NK-92 (cell line): ENCODE results near the gene SLC25A26.
"Not testable (repeated sequence)": the region's sequence is repeated elsewhere in the genome, so short reads cannot be mapped to it uniquely, and the experiment has no call there.

ENCODE experiments used
- DNase-seq: peaks from one replicate; lab custom pipeline; 2025; ENCODE audit not compliant: unreplicated experiment; lab: John Stamatoyannopoulos, UW

The SLC25A26 gene

DNA sequence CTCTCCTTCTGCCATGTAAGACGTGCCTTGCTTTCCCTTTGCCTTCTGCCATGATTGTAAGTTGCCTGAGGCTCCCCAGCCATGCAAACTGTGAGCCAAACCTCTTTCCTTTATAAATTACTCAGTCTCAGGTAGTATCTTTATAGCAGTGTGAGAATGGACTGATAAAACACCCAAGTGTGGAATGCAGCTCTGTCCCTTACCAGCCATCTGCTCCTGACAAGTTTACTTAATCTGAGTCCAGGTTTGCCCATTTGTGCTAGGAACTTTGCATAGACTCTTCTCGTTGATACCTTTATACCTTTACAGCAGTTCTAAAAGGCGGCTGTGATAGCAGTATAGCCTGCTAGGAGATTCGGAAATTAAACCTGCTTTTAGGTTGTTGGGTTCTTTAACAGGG lies 48.1 kb downstream of the SLC25A26 start:
- DNase-seq, result no peak

DNA sequence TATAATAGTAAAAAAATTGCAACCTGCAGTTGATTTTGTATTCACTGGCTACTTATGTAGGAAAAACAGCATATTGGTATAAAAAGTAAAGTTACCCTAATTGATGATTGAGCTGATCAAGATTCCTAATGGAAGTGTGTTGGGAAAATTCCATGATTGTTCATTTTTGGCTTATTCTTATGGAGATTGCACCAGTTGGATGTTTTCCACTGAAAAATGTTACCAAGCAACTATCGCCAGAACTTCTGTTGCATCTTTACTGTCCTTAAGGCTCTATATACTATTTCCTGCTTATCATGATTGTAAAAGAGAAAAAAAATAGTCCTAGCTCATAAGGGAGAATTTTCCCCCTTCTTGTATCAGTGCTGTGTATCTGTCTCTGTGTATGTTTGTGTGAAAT lies 48.6 kb downstream of the SLC25A26 start:
- DNase-seq, result no peak

DNA sequence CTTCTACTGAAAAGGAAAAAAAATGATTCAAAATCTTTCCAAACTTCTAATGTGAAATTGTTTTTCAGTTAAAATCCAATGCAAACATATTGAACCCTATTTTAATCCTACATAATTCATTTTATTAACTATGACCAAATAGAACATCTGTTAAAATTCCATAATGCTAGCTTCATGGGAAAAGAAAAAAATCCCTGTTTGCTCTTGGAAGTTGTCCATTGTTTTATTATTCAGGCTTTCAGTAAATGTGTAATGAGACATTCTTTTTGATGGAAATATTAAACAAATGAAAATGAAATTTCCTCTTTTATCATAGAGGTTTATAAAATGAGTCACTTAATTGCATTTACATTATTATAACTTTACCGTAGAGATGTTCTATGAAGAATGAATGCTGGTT lies 49.5 kb downstream of the SLC25A26 start:
- DNase-seq, result no peak

DNA sequence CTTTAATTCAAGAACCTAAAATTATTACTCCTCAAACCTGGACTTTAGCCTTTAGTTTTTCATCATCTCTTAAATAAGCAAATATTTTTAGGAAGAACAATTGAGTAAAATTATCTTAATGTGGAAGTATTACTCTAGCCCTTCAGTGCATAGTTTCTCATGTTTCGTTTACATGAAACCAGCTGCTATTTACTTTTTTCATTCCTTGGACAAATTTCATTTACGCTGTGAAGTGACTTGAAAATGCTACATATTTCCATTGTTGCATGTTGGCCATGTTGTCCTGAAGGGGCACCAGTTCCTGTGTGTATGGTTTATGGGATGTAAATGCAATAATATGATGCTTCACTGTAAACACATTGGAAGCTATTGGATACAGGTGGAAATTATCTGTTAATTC lies 49.9 kb downstream of the SLC25A26 start:
- no peak for DNase-seq

DNA sequence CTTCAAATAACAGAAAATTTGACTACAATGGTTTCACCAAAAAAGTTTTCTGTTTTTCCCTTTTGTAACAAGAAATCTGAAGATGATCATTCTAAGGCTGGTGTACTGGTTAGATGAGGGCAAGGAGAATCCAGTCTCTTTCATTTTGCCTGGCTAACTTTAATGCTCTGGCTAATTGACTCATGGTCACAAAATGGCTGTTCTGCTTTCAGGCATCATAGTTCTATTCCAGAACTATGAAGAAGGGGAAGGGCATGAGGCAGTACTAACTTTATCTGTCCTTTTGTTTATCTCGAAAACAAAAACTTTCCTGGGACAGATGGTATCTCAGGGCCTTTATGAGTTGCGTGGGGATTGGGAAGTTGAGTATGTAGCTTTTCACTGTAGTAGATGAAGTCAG lies 50.4 kb downstream of the SLC25A26 start:
- DNase-seq, result no peak

DNA sequence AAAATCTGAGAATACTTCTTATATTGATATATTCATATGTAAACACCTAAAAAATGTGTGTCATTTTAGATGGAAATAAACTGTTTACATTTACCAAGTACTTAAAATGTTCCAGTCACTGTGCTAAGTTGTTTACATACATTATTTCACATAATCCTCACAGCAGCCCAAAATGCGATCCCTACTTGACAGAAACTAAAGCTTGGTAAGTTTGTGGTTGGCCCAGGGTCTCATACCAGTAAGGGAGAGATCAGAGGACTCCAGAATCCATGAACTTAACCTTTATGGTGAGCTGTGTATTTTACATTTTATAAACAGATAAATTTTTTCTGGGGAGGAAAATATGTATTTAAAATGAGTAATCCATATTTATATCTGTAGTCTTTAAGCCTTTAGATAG lies 51.2 kb downstream of the SLC25A26 start:
- DNase-seq, result no peak

DNA sequence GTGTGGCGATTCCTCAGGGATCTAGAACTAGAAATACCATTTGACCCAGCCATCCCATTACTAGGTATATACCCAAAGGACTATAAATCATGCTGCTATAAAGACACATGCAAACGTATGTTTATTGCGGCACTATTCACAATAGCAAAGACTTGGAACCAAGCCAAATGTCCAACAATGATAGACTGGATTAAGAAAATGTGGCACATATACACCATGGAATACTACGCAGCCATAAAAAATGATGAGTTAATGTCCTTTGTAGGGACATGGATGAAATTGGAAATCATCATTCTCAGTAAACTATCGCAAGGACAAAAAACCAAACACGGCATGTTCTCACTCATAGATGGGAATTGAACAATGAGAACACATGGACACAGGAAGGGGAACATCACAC lies 54.0 kb downstream of the SLC25A26 start:
- not testable (repeated sequence) for DNase-seq

DNA sequence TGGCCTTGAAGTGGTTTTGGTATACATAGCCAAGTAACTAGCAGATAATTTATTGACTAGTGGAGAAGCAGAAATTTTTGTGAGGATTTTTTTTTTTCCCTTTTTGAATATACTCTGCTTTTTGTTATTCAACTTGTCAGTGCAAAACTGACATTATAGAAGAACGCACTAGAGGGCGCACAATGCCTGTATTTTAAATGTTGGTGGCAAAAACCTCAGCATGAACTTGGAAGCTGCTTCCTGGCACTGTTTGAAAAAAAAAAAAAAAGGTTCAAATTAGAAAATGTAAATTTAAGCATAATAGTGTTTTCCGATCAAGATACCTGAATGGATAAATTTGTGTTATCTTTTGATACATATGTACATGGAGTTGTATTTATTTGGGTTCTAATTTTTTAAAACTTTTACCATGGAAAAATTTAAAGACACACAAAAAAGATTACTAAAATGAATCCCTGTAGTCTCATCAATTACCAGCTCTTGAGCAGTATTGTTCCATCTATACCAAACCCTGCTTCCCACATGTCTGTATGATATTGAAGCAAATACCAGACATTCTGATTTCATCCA lies 56.0 kb downstream of the SLC25A26 start:
- no peak for DNase-seq

DNA sequence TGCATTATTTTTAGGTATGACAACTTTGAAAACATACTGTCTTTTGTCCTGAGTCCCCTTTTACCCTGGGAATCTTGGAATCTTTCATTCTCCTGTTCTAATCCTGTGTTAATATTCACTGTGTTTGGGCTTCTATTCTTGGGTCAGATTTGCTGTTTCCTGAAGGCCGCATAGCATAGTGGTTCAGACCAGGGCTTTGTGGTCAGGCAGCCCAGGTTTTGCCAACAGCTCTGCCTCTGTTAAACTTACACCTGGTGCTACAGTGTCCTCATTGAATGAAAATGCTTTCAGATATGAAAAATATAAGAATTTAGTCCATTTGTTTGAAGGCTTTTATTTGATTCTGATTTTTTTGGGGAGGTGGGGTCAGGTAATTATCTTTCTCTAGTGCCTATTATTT lies 58.4 kb downstream of the SLC25A26 start:
- no peak for DNase-seq

DNA sequence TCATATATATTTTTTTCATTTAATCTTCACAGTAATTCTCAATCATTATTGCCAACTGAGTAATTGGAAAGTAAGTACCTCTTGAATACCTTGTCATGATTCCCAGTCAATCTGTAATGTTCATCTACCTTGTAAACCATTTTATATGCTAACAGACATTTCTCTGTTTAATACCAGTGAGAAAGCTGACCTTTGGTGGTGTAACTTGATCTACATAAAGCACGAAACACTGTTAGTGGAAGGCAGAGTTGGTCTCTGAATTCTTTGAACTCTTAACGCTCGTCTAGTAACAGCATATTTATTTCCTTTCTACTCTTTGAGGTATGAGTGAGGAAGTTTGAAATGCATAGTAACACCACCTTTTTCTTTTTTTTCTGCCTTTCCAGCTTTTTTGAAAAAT lies 59.5 kb downstream of the SLC25A26 start:
- DNase-seq, result no peak

DNA sequence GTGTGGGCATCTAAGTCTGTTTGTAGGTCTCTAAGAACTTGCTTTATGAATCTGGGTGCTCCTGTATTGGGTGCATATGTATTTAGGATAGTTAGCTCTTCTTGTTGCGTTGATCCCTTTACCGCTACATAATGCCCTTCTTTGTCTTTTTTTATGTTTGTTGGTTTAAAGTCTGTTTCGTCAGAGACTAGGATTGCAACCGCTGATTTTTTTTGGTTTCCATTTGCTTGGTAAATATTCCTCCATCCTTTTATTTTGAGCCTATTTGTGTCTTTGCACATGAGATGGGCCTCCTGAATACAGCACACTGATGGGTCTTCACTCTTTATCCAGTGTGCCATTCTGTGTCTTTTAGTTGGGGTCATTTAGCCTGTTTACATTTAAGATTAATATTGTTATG lies 71.1 kb downstream of the SLC25A26 start:
- not testable (repeated sequence) for DNase-seq

DNA sequence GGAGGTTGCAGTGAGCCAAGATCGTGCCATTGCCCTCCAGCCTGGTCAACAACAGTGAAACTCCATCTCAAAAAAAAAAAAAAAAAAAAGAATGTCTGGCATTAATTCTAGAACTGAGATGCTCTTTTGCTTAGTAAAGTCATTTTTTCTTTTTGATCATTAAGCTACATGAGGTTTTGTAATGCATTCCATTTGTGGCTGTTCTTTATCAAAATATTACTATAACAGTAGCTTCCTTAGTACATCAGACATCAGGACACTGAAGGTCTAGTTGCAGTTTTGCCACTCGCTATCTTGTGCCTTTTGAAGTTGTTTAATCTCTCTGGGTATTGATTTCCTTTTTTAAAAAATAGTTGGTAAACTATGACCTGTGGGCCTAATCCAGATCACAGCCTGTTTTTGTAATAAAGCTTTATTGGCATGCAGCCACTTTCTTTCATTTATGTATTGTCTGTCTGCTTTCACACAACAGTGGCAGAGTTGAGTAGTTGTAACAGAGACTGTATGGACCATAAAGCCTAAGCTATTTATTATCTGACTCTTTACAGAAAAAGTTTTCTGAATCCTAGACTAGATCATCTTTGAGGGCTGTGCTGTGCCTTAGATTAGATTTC lies 76.6 kb downstream of the SLC25A26 start:
- DNase-seq, result no peak

DNA sequence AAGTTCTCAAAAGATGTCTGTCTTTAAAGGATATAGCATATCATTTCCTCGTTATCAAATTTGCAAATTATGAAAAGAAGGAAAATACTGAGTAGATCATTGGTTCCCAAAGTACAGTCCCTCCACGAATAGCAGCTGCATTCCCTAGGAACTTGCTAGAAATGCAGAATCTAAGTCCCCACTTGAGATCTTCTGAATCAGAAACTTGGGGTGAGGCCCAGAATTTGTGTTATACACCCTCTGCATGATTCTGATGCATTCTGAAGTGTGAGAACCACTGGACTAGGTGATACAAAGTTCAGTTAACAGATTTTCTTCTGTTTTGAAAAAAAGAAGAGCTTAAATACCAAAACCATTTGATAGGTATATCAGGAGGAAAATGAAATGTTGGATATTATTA lies 77.1 kb downstream of the SLC25A26 start:
- DNase-seq, result no peak

DNA sequence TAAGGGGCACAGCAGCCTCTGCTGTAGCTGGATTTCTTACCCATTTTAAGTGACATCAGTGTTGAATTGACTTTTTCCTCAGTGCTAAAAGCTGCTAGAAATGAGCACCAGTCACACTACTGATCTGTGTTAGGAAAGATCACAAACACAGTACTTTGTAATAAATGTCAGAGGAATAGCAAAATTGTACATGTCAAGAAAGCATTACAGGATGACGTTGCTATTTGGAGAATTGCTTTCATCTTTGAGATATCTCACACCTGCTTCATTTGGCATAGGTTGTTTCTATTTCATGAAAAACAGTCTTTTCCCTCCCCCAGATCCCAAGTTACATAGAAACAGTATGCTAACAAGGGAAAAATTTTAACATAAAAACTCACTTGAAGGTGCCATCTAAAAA lies 77.8 kb downstream of the SLC25A26 start:
- no peak for DNase-seq

DNA sequence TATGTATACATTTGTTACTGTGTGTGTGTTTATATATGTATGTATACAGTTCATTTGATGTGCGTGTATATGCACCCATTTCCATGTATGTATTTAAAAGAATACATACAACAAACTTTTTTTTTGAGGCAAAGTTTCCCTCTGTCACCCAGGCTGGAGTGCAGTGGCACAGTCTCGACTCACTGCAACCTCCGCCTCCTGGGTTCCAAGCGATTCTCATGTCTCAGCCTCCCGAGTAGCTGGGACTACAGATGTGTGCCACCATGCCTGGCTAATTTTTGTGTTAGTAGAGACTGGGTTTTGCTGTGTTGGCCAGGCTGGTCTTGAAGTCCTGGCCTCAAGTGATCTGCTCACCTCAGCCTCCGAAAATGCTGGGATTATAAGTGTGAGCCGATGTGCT lies 78.3 kb downstream of the SLC25A26 start:
- not testable (repeated sequence) for DNase-seq

DNA sequence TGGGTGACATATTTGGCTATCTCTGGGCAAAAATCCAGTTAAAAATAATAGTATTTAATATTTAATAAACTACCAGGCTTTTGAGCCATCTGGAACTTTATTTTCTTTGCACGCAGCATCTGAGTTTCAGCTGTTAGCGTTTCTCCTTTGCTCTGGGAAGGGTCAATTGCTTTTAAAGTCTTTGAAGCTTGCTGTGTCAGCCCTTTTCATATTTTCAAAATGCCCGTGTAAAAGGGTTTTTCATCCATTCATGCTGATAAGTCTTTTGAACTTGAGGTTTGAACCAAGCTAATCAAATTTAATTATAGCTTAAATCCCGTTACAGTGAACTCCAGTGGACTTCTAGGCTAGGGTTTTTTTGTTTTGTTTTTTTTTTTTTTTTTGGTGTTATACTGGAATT lies 79.1 kb downstream of the SLC25A26 start:
- DNase-seq, result no peak

DNA sequence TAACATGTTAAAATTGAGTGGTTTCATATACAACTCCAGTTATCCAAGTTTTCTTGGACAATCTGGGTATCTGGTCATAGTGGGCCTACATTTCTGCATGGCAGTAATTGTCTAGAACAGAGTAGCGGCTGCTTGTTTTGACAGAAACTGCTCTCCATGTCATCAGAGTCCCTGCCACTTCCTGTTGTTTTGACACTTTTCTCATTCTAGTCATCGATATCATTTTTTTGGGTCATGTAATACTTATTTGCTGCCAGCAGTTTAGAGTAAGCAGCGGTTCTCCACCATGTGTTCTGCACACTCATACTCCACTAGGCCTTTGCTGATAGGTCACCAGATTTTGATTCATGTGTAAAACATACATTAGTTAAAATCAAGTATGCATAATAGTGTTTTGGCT lies 81.5 kb downstream of the SLC25A26 start:
- no peak for DNase-seq

DNA sequence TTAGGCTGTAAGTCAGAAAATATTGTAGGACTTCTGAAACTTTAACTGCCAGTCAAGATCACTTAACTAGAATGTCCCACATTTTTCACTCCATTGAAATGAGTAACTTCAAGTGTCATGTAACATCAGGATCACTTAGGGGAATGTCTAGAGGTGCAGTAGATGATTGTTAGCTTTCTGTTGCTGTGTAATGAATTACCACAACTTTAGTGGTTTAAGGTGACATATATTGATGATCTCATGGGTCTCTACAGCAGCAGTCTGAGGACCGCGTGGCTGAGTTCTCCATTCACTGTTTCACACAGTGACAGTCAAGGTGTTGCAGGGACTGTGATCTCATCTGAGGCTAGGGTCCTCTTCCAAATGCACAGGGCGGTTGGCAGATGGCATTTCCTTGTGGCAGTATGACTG lies 82.7 kb downstream of the SLC25A26 start:
- no peak for DNase-seq

DNA sequence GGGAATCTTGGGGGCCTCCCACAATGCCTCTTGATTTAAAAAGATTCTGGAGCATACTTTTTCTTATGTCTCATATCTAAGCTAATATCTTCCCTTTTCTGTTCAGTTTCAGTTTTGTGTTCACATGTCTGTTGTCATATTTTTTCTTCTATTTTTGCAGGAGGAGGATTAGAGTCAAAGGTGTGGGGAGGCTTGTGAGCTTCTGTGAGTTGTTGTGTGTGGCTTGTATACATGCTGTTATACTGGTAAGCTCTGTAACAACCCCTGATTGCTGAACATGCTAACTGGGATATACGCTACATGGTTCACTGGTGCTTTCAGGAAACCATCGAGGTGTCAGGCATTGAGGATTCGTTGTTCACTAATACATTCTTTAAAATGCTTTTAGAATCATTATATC lies 83.5 kb downstream of the SLC25A26 start:
- no peak for DNase-seq

DNA sequence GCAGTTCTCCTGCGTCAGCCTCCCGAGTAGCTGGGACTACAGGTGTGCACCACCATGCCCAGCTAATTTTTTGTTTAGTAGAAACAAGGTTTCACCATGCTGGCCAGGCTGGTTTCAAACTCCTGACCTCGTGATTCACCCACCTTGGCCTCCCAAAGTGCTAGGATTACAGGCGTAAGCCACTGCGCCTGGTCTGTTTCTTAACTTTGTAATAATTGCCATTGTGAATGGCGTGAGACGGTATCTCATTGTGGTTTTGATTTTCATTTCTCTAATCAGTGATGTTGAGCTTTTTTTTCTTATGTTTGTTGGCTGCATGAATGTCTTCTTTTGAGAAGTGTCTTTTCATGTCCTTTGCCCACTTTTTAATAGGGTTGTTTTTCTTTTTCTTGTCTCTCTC lies 85.3 kb downstream of the SLC25A26 start:
- not testable (repeated sequence) for DNase-seq

DNA sequence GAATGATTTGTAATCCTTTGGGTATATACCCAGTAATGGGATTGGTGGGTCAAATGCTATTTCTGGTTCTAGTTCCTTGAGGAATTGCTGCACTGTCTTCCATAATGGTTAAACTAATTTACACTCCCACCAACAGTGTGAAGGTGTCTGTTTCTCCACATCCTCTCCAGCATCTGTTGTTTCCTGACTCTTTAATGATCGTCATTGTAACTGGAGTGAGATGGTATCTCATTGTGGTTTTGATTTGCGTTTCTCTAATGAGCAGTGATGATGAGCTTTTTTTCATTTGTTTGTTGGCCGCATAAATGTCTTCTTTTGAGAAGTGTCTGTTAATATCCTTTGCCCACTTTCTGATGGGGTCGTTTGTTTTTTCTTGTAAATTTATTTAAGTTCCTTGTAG lies 86.2 kb downstream of the SLC25A26 start:
- DNase-seq, result not testable (repeated sequence)

DNA sequence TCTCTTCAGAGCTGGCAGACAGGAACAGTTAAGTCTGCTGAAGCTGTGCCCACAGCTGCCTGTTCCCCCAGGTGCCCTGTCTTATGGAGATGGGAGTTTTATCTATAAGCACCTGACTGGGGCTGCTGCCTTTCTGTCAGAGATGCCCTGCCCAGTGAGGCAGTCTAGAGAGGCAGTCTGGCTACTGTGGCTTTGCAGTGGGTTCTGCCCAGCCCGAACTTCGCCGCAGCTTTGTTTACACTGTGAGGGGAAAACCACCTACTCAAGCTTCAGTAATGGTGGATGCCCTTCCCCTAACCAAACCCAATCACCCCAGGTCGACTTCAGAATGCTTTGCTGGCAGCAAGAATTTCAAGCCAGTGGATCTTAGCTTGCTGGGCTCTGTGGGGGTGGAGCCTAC lies 91.2 kb downstream of the SLC25A26 start:
- no peak for DNase-seq

DNA sequence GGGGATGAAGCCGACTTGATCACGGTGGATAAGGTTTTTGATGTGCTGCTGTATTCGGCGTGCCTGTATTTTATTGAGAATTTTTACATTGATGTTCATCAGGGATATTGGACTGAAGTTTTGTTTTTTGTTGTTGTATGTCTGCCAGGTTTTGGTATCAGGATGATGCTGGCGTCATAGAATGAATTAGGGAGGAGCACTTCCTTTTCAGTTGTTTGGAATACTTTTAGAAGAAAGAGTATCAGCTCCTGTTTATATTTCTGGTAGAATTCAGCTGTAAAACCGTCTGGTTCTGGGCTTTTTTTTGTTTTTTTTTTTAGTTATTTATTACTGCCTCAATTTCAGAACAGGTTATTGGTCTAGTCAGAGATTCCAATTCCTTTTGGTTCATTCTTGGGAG lies 93.7 kb downstream of the SLC25A26 start:
- DNase-seq, result no peak
